Colon (tissue), 2 donors: Measurements from ENCODE around the gene DNAJC16.
"Not testable (repeated sequence)": the region's sequence is repeated elsewhere in the genome, so short reads cannot be mapped to it uniquely, and the experiment has no call there.

Source experiments
- FAIRE-seq: peaks from 2 replicates; lab custom pipeline; 2012; peaks lifted over from hg19 to GRCh38; lab: Jason Lieb, UNC
- donor health status: control.
- donor health status: control.

The DNAJC16 gene

GRCh38 chr1:15526490-15527339 lies at the start of gene DNAJC16:
DNAJC16 (plus strand) TSS chr1:15526848; CDS start chr1:15529106, 2,258 bp downstream.
- FAIRE-seq = peak; percentile 94

- FAIRE-seq = no peak
These were observed 49.7 kb upstream of the DNAJC16 start for GRCh38 chr1:15476927-15477326.

- no peak for FAIRE-seq
These were observed 48.9 kb upstream of the DNAJC16 start for GRCh38 chr1:15477646-15478212.

GRCh38 chr1:15479654-15480347 lies 46.8 kb upstream of the DNAJC16 start:
- no peak for FAIRE-seq

GRCh38 chr1:15482455-15482854 lies 44.2 kb upstream of the DNAJC16 start:
- not testable (repeated sequence) for FAIRE-seq

- FAIRE-seq = not testable (repeated sequence)
These were observed 43.6 kb upstream of the DNAJC16 start for GRCh38 chr1:15482983-15483543.

GRCh38 chr1:15483971-15484370 lies 42.7 kb upstream of the DNAJC16 start:
- FAIRE-seq = no peak

GRCh38 chr1:15484443-15484842 lies 42.2 kb upstream of the DNAJC16 start:
- FAIRE-seq = not testable (repeated sequence)

- no peak for FAIRE-seq
These were observed 41.0 kb upstream of the DNAJC16 start for GRCh38 chr1:15485636-15486035.

GRCh38 chr1:15486844-15487610 lies 39.6 kb upstream of the DNAJC16 start:
- FAIRE-seq = not testable (repeated sequence)

GRCh38 chr1:15488371-15488770 lies 38.3 kb upstream of the DNAJC16 start:
- FAIRE-seq = no peak

GRCh38 chr1:15489052-15489736 lies 37.5 kb upstream of the DNAJC16 start:
- no peak for FAIRE-seq

- FAIRE-seq = not testable (repeated sequence)
These were observed 35.6 kb upstream of the DNAJC16 start for GRCh38 chr1:15491010-15491409.

GRCh38 chr1:15492596-15492995 lies 34.1 kb upstream of the DNAJC16 start:
- no peak for FAIRE-seq

- no peak for FAIRE-seq
These were observed 32.7 kb upstream of the DNAJC16 start for GRCh38 chr1:15493869-15494390.

- no peak for FAIRE-seq
These were observed 26.2 kb upstream of the DNAJC16 start for GRCh38 chr1:15500184-15501178.

- FAIRE-seq = no peak
These were observed 25.2 kb upstream of the DNAJC16 start for GRCh38 chr1:15501208-15502032.

GRCh38 chr1:15504436-15504835 lies 22.2 kb upstream of the DNAJC16 start:
- FAIRE-seq = no peak

- no peak for FAIRE-seq
These were observed 19.8 kb upstream of the DNAJC16 start for GRCh38 chr1:15506831-15507230.
